Endothelial cell of umbilical vein (primary cell): ENCODE data around the gene TRMT2A. TPM values are rescaled to one million over a fixed set of nuclear protein-coding genes. Genes with fewer than 3 reads are reported as not detected.

Experiments used
- BruUV-seq: library from RNA; stranded (reverse); fragments of 400-500 nt; replicated peaks from 2 replicates; lab custom pipeline; 2021; lab: Mats Ljungman, UMichigan
- CTCF ChIA-PET: fragments of 300-600, 350-600 bp; sonication (Branson Sonifier 250); formaldehyde crosslinking; loops from one replicate; lab custom pipeline; 2021; ENCODE audit warnings: antibody characterized with exemption, inconsistent platforms; lab: Charles Lee
- POLR2A ChIA-PET: fragments of 300-600, 350-600 bp; sonication (Branson Sonifier 250); formaldehyde crosslinking; loops from one replicate; lab custom pipeline; 2021; ENCODE audit warnings: antibody characterized with exemption, inconsistent platforms; lab: Charles Lee
- DNase-seq: peaks from one replicate; pipeline ENCODE4 v3.0.0-alpha.2; 2011; ENCODE audit warnings: low read depth, low spot score
- FAIRE-seq: peaks from 2 replicates; lab custom pipeline; 2011; peaks lifted over from hg19 to GRCh38; lab: Jason Lieb, UNC
- H2AFZ ChIP-seq: 2 replicates; pipeline ENCODE4 v1.6.0; 2012; ENCODE audit warnings: low read depth, low read length, control low read depth, inconsistent platforms
- H3K27ac ChIP-seq: 2 replicates; pipeline ENCODE4 v1.5.1; 2011; ENCODE audit warnings: low read depth, mild to moderate bottlenecking, control low read depth, low read length, moderate library complexity; ENCODE audit not compliant: insufficient read depth
- H3K27me3 ChIP-seq, 2 experiments: 2 replicates each; pipeline versions ENCODE4 v1.6.0 to v1.6.1; 2011; ENCODE audit warnings: low read length in 2 of 2, mixed read lengths in 1 of 2; ENCODE audit not compliant: control insufficient read depth in 2 of 2, insufficient read depth in 2 of 2
- H3K36me3 ChIP-seq, 2 experiments: 2 replicates in 1 of 2; 3 replicates in 1 of 2; pipeline ENCODE4 v1.5.1; 2011; ENCODE audit warnings: low read length in 2 of 2, mild to moderate bottlenecking in 1 of 2, moderate library complexity in 1 of 2; ENCODE audit not compliant: control insufficient read depth in 2 of 2, insufficient read depth in 2 of 2; ENCODE audit errors: extremely low read depth in 1 of 2
- H3K4me1 ChIP-seq: 3 replicates; pipeline ENCODE4 v1.5.1; 2011; ENCODE audit warnings: mild to moderate bottlenecking, low read length; ENCODE audit not compliant: control insufficient read depth, insufficient read depth; ENCODE audit errors: extremely low read depth
- H3K4me2 ChIP-seq: 2 replicates; pipeline ENCODE4 v1.6.1; 2011; ENCODE audit warnings: low read length, control low read depth, mixed read lengths; ENCODE audit not compliant: insufficient read depth
- H3K4me3 ChIP-seq, 3 experiments: fragments of 200-600 bp in 1 of 3; sonication (generic), shearing (Covaris generic) in 1 of 3; replicated peaks in 1 of 3; 2 replicates each; pipeline ENCODE4 v1.5.1; 2011 to 2016; ENCODE audit warnings: control low read depth in 3 of 3, low read length in 3 of 3, mild to moderate bottlenecking in 2 of 3, inconsistent platforms in 1 of 3, low read depth in 1 of 3, moderate library complexity in 1 of 3; ENCODE audit not compliant: insufficient read depth in 1 of 3
- H3K79me2 ChIP-seq: 2 replicates; pipeline ENCODE4 v1.6.0; 2012; ENCODE audit warnings: low read length, inconsistent platforms; ENCODE audit not compliant: control insufficient read depth, insufficient read depth
- H3K9ac ChIP-seq: replicated peaks from 2 replicates; pipeline ENCODE3; 2011; ENCODE audit warnings: low read length, control low read depth; ENCODE audit not compliant: insufficient read depth; ENCODE audit errors: extremely low read depth
- H3K9me1 ChIP-seq: replicated peaks from 3 replicates; pipeline ENCODE4 v1.6.0; 2011; ENCODE audit warnings: mild to moderate bottlenecking, low read length; ENCODE audit not compliant: control insufficient read depth, insufficient read depth; ENCODE audit errors: extremely low read depth
- H3K9me3 ChIP-seq: replicated peaks from 2 replicates; pipeline ENCODE4 v1.5.1; 2012; ENCODE audit warnings: low read length, inconsistent platforms; ENCODE audit not compliant: control insufficient read depth, insufficient read depth
- H4K20me1 ChIP-seq: replicated peaks from 2 replicates; pipeline ENCODE3; 2011; ENCODE audit warnings: mild to moderate bottlenecking, low read length; ENCODE audit not compliant: control insufficient read depth, insufficient read depth; ENCODE audit errors: extremely low read depth
- CTCF ChIP-seq, 2 donors: IDR thresholded peaks; 1 replicate in 1 of 2; 2 replicates in 1 of 2; pipeline ENCODE4 v1.5.1; 2011; ENCODE audit warnings: low read length in 2 of 2, mild to moderate bottlenecking in 2 of 2, moderate library complexity in 2 of 2, control low read depth in 1 of 2, inconsistent platforms in 1 of 2, low read depth in 1 of 2; ENCODE audit not compliant: insufficient read depth in 1 of 2; ENCODE audit errors: extremely low read depth in 1 of 2
- EZH2 ChIP-seq: IDR thresholded peaks from 2 replicates; pipeline ENCODE4 v1.6.1; 2012; ENCODE audit warnings: borderline replicate concordance, low read depth, mild to moderate bottlenecking, moderate library complexity, low read length, inconsistent platforms; ENCODE audit not compliant: severe bottlenecking
- FOS ChIP-seq: IDR thresholded peaks from 2 replicates; pipeline ENCODE4 v1.6.1; 2011; ENCODE audit warnings: mild to moderate bottlenecking, low read length, moderate library complexity, borderline replicate concordance; ENCODE audit not compliant: insufficient read depth
- GATA2 ChIP-seq: IDR thresholded peaks from 2 replicates; pipeline ENCODE4 v1.7.0; 2011; ENCODE audit warnings: low read depth, mild to moderate bottlenecking, moderate library complexity, mixed read lengths, low read length; ENCODE audit not compliant: insufficient read length, insufficient read depth
- JUN ChIP-seq: IDR thresholded peaks from 2 replicates; pipeline ENCODE4 v1.6.1; 2011; ENCODE audit warnings: borderline replicate concordance, low read depth; ENCODE audit not compliant: insufficient read length, insufficient read depth
- MAX ChIP-seq: IDR thresholded peaks from 2 replicates; pipeline ENCODE4 v1.6.1; 2011; ENCODE audit not compliant: insufficient read depth, insufficient read length
- MYC ChIP-seq: IDR thresholded peaks from one replicate; pipeline ENCODE4 v1.6.1; 2011; ENCODE audit warnings: mild to moderate bottlenecking, low read depth, low read length
- POLR2A ChIP-seq: IDR thresholded peaks from 2 replicates; pipeline ENCODE4 v1.6.1; 2012; ENCODE audit warnings: low read depth, mild to moderate bottlenecking, control low read depth, low read length
- POLR2AphosphoS5 ChIP-seq: IDR thresholded peaks from 2 replicates; pipeline ENCODE4 v1.6.1; 2012; ENCODE audit warnings: low read depth, mild to moderate bottlenecking, control low read depth, low read length, moderate library complexity; ENCODE audit not compliant: insufficient read depth
- dilution Hi-C: fragments of 300-500 bp; cut with MboI; formaldehyde crosslinking; loops from one replicate; pipeline ENCODE4 v1.15.0; 2019; ENCODE audit warnings: low sequenced_read_pairs; ENCODE audit not compliant: extremely low pct_ligation_motif_present
- intact Hi-C: fragments of 100-400 bp; cut with micrococcal nuclease; formaldehyde crosslinking; loops from one replicate; pipeline ENCODE4 v1.10.0; 2022
- polyA plus RNA-seq, 4 experiments: library from polyadenylated mRNA; depleted of rRNA in 3 of 4; stranded (reverse) in 3 of 4; unstranded in 1 of 4; fragments of >200 nt; gene quantifications; 2 replicates each; pipeline versions ENCODE4 v1.2.1 to v1.2.3, GENCODE V29; 2011 to 2012; ENCODE audit warnings: missing spikeins in 1 of 4
- total RNA-seq: library from RNA; stranded (reverse); gene quantifications from 2 replicates; pipeline ENCODE4 v1.2.3, GENCODE V29; 2021

TRMT2A gene
- total and polyA plus RNA-seq, 2 donors (not counting 3 experiments of a cell fraction or from before 2014, with no cell fraction given) = 51.2 to 61.9 TPM

- no peak overlapping the region for H2AFZ ChIP-seq
- no peak overlapping the region for H3K27ac ChIP-seq
- no peaks in the 10 kb centered on the region for H3K9me1 ChIP-seq
- H3K4me1 ChIP-seq = peaks cover 6% of the 10 kb centered on the region
- peak overlapping the region; percentile 65 to 85 (median 69) for H3K4me3 ChIP-seq
- POLR2A ChIA-PET = no interaction called here
- H3K36me3 ChIP-seq = no peaks in the 10 kb centered on the region
- H3K9ac ChIP-seq = peak overlapping the region; percentile 71
- dilution Hi-C loops = no loop called here
- no peaks in the 10 kb centered on the region for H4K20me1 ChIP-seq
- H3K27me3 ChIP-seq = no peaks in the 10 kb centered on the region
- BruUV-seq = no TSS peak
- FAIRE-seq = no peak
- H3K79me2 ChIP-seq = peaks cover 57% of the 10 kb centered on the region
- intact Hi-C loops = no loop called here
- DNase-seq = no peak
- no peaks in the 10 kb centered on the region for H3K9me3 ChIP-seq
- TF ChIP-seq FOS (no peak), MAX (no peak), MYC (no peak), JUN (no peak), POLR2AphosphoS5 (no peak), EZH2 (no peak), GATA2 (no peak), CTCF (IDR thresholded peaks at IDR 0.05; ENCODE audit: extremely low read depth in 1 of 2, insufficient read depth in 1 of 2, low read depth in 1 of 2, low read length in 2 of 2) (no peak), POLR2A (no peak)
- H3K4me2 ChIP-seq = peak overlapping the region; percentile 45
- CTCF ChIA-PET = no interaction called here
These were observed 15.7 kb upstream of the TRMT2A start for GRCh38 chr22:20132686-20133246.
